ENCODE data around the gene DSCAML1. TPM values are rescaled to one million over a fixed set of nuclear protein-coding genes. Genes with fewer than 3 reads are reported as not detected.

The DSCAML1 gene
- total and polyA plus RNA-seq, 2 experiments from 2014 or later: not detected

DNA sequence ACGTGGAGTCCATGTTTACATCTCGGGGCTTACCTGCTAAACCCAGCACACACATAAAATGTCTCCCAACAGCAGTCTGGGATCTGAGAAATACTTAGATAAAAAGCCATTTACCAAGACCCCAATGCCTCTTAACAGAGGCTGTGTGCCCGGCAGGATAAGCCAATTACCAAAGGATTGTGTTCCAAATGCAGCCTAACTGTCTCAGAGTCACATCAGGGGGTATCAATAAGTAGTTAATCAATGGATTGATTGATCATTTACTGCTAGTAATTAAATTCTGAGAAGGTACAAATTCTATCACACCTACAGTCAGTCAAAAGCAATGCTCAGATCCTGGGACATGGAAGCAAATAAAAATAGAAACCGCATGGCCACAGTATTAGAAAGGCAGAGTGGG, 125.6 kb downstream of the DSCAML1 start:
- H3K79me2 ChIP-seq (ENCODE audit: insufficient read depth): no peaks in the 10 kb centered on the region
- no peaks in the 10 kb centered on the region for H3K36me3 ChIP-seq (ENCODE audit: low read depth)
- H2AFZ ChIP-seq: no peak overlapping the region
- no peaks in the 10 kb centered on the region for H3K9me2 ChIP-seq (ENCODE audit: insufficient read depth)
- no peaks in the 10 kb centered on the region for H3F3A ChIP-seq (ENCODE audit: insufficient read depth)
- no peaks in the 10 kb centered on the region for H4K20me1 ChIP-seq (ENCODE audit: insufficient read depth)
- H3K9me3 ChIP-seq (ENCODE audit: low read depth): no peaks in the 10 kb centered on the region
- peaks cover 15% of the 10 kb centered on the region for H3K27me3 ChIP-seq (replicated peaks; ENCODE audit: insufficient read depth)
- DNase-seq: no peak
- no peak overlapping the region for H3K4me3 ChIP-seq
- TF ChIP-seq EZH2phosphoT487 (IDR thresholded peaks at IDR 0.05; ENCODE audit: insufficient read depth, low read depth): no peak
- no peak for TF ChIP-seq EZH2 (IDR thresholded peaks at IDR 0.05; ENCODE audit: insufficient read depth, poor library complexity, severe bottlenecking)
- no peak overlapping the region for H3K9ac ChIP-seq
- H3K27ac ChIP-seq: no peak overlapping the region
- in situ Hi-C loops (cut with MboI): no loop called here
- 42 to 46% methylated on average over 4 of the region's 4 CpGs for WGBS, 2 experiments (ENCODE audit: low coverage in 1 of 2, low lambda C conversion rate in 2 of 2, missing lambda C conversion rate in 2 of 2)
- H3K4me2 ChIP-seq (ENCODE audit: unreplicated experiment): no peak overlapping the region
- no peaks in the 10 kb centered on the region for H3K4me1 ChIP-seq (ENCODE audit: insufficient read depth)

DNA sequence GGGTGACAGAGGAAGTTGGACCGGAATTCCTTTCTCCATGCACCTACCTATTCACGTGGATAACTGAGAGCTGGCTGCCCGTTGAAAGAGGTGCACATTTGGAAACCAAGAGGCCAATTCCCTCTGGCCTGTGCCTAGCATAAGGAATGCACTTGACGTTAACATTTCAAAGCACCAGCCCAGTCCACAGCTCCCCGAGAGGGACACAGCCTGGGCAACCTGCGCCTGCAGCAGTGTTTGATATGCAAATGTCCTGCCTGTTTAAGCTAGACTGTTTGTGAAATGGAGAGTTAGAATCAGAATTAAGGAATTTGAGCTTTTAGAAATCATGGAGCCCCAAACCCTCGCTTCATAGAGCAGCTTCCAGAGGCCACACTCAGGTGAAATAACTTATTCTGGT, 126.1 kb downstream of the DSCAML1 start:
- Histone ChIP-seq H3K27ac (no peak overlapping the region), H3K36me3 (ENCODE audit: low read depth) (no peaks in the 10 kb centered on the region), H3K4me3 (no peak overlapping the region), H3K4me1 (ENCODE audit: insufficient read depth) (no peaks in the 10 kb centered on the region), H4K20me1 (ENCODE audit: insufficient read depth) (no peaks in the 10 kb centered on the region), H3K9me2 (ENCODE audit: insufficient read depth) (no peaks in the 10 kb centered on the region), H3K79me2 (ENCODE audit: insufficient read depth) (no peaks in the 10 kb centered on the region), H3K4me2 (ENCODE audit: unreplicated experiment) (no peak overlapping the region), H2AFZ (no peak overlapping the region), H3K27me3 (replicated peaks; ENCODE audit: insufficient read depth) (peaks cover 12% of the 10 kb centered on the region), H3K9ac (no peak overlapping the region), H3K9me3 (ENCODE audit: low read depth) (no peaks in the 10 kb centered on the region), H3F3A (ENCODE audit: insufficient read depth) (no peaks in the 10 kb centered on the region)
- 47 to 50% methylated on average over 7 of the region's 7 CpGs for WGBS, 2 experiments (ENCODE audit: low coverage in 1 of 2, low lambda C conversion rate in 2 of 2, missing lambda C conversion rate in 2 of 2)
- no peak for DNase-seq
- in situ Hi-C loops (cut with MboI): no loop called here
- TF ChIP-seq EZH2 (IDR thresholded peaks at IDR 0.05; ENCODE audit: insufficient read depth, poor library complexity, severe bottlenecking) (no peak), EZH2phosphoT487 (IDR thresholded peaks at IDR 0.05; ENCODE audit: insufficient read depth, low read depth) (no peak)

DNA sequence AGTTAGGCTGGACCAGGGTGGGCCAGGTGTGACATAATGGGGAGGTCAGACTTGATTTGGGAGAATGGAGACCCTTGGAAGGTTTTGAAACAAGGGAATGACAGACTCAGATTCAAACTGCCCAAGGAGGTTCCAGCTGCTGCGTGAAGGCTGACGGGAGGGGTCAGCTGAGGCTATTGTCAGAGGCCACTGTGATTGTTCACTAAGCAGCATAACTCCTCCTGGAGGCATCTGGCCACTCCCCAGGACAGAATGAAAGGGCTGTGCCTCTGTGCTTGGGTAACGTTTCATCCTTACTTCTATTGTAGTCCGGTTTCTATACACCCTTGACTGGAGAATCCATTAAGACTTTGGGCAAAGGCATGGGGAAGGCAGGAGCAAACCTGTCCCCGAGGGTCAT, 126.6 kb downstream of the DSCAML1 start:
- H3K9ac ChIP-seq: no peak overlapping the region
- no peaks in the 10 kb centered on the region for H4K20me1 ChIP-seq (ENCODE audit: insufficient read depth)
- H3K4me1 ChIP-seq (ENCODE audit: insufficient read depth): no peaks in the 10 kb centered on the region
- no peak overlapping the region for H3K4me2 ChIP-seq (ENCODE audit: unreplicated experiment)
- H2AFZ ChIP-seq: no peak overlapping the region
- DNase-seq: no peak
- no peaks in the 10 kb centered on the region for H3K36me3 ChIP-seq (ENCODE audit: low read depth)
- H3F3A ChIP-seq (ENCODE audit: insufficient read depth): no peaks in the 10 kb centered on the region
- H3K27ac ChIP-seq: no peak overlapping the region
- no peaks in the 10 kb centered on the region for H3K9me2 ChIP-seq (ENCODE audit: insufficient read depth)
- WGBS, 2 experiments (ENCODE audit: low coverage in 1 of 2, low lambda C conversion rate in 2 of 2, missing lambda C conversion rate in 2 of 2): 28 to 36% methylated on average over 5 of the region's 5 CpGs
- in situ Hi-C loops (cut with MboI): no loop called here
- TF ChIP-seq EZH2 (IDR thresholded peaks at IDR 0.05; ENCODE audit: insufficient read depth, poor library complexity, severe bottlenecking) (no peak), EZH2phosphoT487 (IDR thresholded peaks at IDR 0.05; ENCODE audit: insufficient read depth, low read depth) (no peak)
- H3K27me3 ChIP-seq (replicated peaks; ENCODE audit: insufficient read depth): peaks cover 7% of the 10 kb centered on the region
- H3K9me3 ChIP-seq (ENCODE audit: low read depth): no peaks in the 10 kb centered on the region
- H3K4me3 ChIP-seq: no peak overlapping the region
- no peaks in the 10 kb centered on the region for H3K79me2 ChIP-seq (ENCODE audit: insufficient read depth)

DNA sequence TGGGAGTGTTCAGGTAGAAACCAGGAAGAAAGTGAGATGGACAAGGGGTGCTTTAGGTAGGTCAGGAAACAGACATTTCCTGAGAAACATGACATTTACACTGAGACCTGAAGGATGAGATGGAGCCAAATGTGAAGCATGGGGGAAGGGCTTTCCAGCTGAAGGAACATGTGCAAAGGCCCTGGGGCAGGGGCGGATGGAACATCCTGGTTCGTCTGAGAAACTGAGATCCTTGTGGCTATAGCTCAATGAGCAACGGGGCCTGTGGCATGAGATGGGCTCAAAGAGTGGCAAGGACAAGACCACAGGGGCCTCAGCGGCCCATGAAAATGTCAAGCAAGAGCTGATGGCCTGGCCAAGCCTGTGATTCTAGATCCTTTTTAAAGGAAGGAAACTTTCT, 127.4 kb downstream of the DSCAML1 start:
- no peaks in the 10 kb centered on the region for H3F3A ChIP-seq (ENCODE audit: insufficient read depth)
- no peaks in the 10 kb centered on the region for H3K79me2 ChIP-seq (ENCODE audit: insufficient read depth)
- WGBS, 2 experiments (ENCODE audit: low coverage in 1 of 2, low lambda C conversion rate in 2 of 2, missing lambda C conversion rate in 2 of 2): 39 to 40% methylated on average over 4 of the region's 4 CpGs
- no peak overlapping the region for H3K27ac ChIP-seq
- no peak overlapping the region for H3K9ac ChIP-seq
- no peak overlapping the region for H3K4me2 ChIP-seq (ENCODE audit: unreplicated experiment)
- no peak overlapping the region for H2AFZ ChIP-seq
- peaks cover 5% of the 10 kb centered on the region; the same call in 1 of the 2 replicates for H3K27me3 ChIP-seq (replicated peaks; ENCODE audit: insufficient read depth)
- TF ChIP-seq EZH2phosphoT487 (IDR thresholded peaks at IDR 0.05; ENCODE audit: insufficient read depth, low read depth) (no peak), EZH2 (IDR thresholded peaks at IDR 0.05; ENCODE audit: insufficient read depth, poor library complexity, severe bottlenecking) (no peak)
- H3K36me3 ChIP-seq (ENCODE audit: low read depth): no peaks in the 10 kb centered on the region
- no peak for DNase-seq
- H4K20me1 ChIP-seq (ENCODE audit: insufficient read depth): no peaks in the 10 kb centered on the region
- in situ Hi-C loops (cut with MboI): no loop called here
- H3K9me3 ChIP-seq (ENCODE audit: low read depth): no peaks in the 10 kb centered on the region
- no peaks in the 10 kb centered on the region for H3K9me2 ChIP-seq (ENCODE audit: insufficient read depth)
- no peaks in the 10 kb centered on the region for H3K4me1 ChIP-seq (ENCODE audit: insufficient read depth)
- H3K4me3 ChIP-seq: no peak overlapping the region

DNA sequence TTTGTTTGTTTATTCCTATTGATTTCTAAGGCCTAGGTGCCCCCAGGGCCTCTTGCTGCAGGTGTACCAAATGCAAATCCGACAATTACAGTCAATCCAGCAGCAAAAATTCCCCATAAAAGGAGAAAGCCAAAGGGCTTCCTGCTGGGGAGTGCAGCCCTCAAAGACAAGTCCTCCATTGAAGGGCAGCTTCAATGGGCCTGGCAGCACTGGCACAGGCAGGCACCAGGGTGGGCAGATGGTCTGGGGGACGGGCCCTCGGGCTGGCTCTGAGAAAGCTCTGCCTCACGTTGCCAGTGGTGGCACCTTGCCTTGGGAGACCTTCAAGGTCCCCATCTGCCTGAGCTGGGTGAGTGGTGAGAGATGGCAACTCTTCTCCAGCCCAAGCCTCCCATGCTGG, 128.0 kb downstream of the DSCAML1 start:
- Histone ChIP-seq H3K27me3 (replicated peaks; ENCODE audit: insufficient read depth) (peaks cover 5% of the 10 kb centered on the region; the same call in 1 of the 2 replicates), H3K9me3 (ENCODE audit: low read depth) (no peaks in the 10 kb centered on the region), H3K4me3 (no peak overlapping the region), H3K9ac (no peak overlapping the region), H3F3A (ENCODE audit: insufficient read depth) (no peaks in the 10 kb centered on the region), H4K20me1 (ENCODE audit: insufficient read depth) (no peaks in the 10 kb centered on the region), H3K4me1 (ENCODE audit: insufficient read depth) (no peaks in the 10 kb centered on the region), H3K79me2 (ENCODE audit: insufficient read depth) (no peaks in the 10 kb centered on the region), H2AFZ (no peak overlapping the region), H3K27ac (no peak overlapping the region), H3K9me2 (ENCODE audit: insufficient read depth) (no peaks in the 10 kb centered on the region), H3K4me2 (ENCODE audit: unreplicated experiment) (no peak overlapping the region), H3K36me3 (ENCODE audit: low read depth) (no peaks in the 10 kb centered on the region)
- TF ChIP-seq EZH2phosphoT487 (IDR thresholded peaks at IDR 0.05; ENCODE audit: insufficient read depth, low read depth) (no peak), EZH2 (IDR thresholded peaks at IDR 0.05; ENCODE audit: insufficient read depth, poor library complexity, severe bottlenecking) (no peak)
- in situ Hi-C loops (cut with MboI): no loop called here
- 19 to 29% methylated on average over 4 of the region's 4 CpGs for WGBS, 2 experiments (ENCODE audit: low coverage in 1 of 2, low lambda C conversion rate in 2 of 2, missing lambda C conversion rate in 2 of 2)
- no peak for DNase-seq
